DND-41 (cell line): ENCODE measurements around the gene GAB1.

Experiments
- EZH2 ChIP-seq: IDR thresholded peaks from 3 replicates; pipeline ENCODE4 v1.6.1; 2012; ENCODE audit warnings: borderline replicate concordance, low read depth, mild to moderate bottlenecking, moderate library complexity, low read length, inconsistent platforms; ENCODE audit not compliant: severe bottlenecking
- TF ChIP-seq, protein P1 (sequence below): IDR thresholded peaks from 2 replicates; pipeline ENCODE4 v1.5.1; 2012; ENCODE audit warnings: borderline replicate concordance, low read length, moderate library complexity, mild to moderate bottlenecking; ENCODE audit not compliant: poor library complexity, severe bottlenecking; ENCODE audit errors: extremely low read depth

DNA sequence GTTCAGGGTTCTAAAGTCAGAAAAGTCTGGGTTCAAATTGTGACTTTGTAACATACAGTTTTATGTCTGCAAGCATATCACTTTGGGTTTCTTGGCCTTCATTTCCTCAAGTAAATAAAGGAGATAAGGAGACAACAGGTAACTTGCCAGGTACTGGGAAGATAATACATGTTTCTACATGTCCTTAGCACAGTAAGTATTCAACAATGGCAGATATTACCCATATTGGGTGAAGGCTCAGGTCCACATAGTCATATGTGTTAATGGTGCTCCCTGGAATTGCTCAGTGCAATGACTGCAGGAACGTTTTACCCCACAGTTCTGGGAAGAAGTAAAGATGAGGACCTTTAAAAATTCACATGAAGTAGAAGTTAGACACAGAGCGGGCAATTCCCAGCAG lies 35.8 kb upstream of the GAB1 start:
- TF ChIP-seq, protein P1, sequence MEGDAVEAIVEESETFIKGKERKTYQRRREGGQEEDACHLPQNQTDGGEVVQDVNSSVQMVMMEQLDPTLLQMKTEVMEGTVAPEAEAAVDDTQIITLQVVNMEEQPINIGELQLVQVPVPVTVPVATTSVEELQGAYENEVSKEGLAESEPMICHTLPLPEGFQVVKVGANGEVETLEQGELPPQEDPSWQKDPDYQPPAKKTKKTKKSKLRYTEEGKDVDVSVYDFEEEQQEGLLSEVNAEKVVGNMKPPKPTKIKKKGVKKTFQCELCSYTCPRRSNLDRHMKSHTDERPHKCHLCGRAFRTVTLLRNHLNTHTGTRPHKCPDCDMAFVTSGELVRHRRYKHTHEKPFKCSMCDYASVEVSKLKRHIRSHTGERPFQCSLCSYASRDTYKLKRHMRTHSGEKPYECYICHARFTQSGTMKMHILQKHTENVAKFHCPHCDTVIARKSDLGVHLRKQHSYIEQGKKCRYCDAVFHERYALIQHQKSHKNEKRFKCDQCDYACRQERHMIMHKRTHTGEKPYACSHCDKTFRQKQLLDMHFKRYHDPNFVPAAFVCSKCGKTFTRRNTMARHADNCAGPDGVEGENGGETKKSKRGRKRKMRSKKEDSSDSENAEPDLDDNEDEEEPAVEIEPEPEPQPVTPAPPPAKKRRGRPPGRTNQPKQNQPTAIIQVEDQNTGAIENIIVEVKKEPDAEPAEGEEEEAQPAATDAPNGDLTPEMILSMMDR = no peak
- no peak for TF ChIP-seq EZH2
